ENCODE results near the gene FKBP5.

DNA sequence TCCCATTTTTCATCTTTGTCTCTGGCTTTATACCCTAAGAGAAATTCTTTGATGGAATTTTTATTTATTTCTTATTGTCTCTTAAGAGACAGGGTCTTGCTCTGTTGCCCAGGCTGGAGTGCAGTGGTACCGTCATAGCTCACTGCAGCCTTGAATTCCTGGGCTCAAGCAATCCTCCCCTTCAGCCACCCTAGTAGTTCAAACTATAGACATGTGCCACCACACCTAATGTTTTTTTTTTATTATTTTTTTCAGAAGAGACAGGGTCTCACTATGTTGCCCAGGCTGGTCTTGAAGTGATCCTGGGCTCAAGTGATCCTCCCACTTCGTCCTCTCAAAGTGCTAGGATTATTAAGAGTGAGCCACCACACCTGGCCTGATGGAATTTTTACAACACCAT lies 40.5 kb downstream of the FKBP5 start:
- no peak for TF ChIP-seq CTCF (conservative IDR thresholded peaks at IDR 0.05; ENCODE audit: low read depth, low read length)
- TF ChIP-seq EZH2phosphoT487 (IDR thresholded peaks at IDR 0.05; ENCODE audit: borderline replicate concordance, low read length): no peak
- TF ChIP-seq EZH2 (IDR thresholded peaks at IDR 0.05; ENCODE audit: low read length, unreplicated experiment): no peak

All from PC-3 (cell line).